Ecto neural progenitor cell (in vitro differentiated cells): ENCODE measurements around the gene VILL.

Experiments used
- DNase-seq: peaks from one replicate; pipeline ENCODE4 v3.0.0-alpha.2; 2018; ENCODE audit warnings: low spot score

The VILL gene

GRCh38 chr3:38017445-38018295, 27.1 kb downstream of the VILL start:
- no peak for DNase-seq

GRCh38 chr3:38018296-38019266, 28.0 kb downstream of the VILL start:
- DNase-seq = no peak

- DNase-seq = no peak
Measured at GRCh38 chr3:38019658-38020341, 29.2 kb downstream of the VILL start.

- DNase-seq = no peak
Measured at GRCh38 chr3:38020342-38020726, 29.7 kb downstream of the VILL start.

- no peak for DNase-seq
Measured at GRCh38 chr3:38021196-38021595, 30.6 kb downstream of the VILL start.

GRCh38 chr3:38022301-38022700, 31.7 kb downstream of the VILL start:
- DNase-seq = no peak

- DNase-seq = peak; percentile 21
Measured at GRCh38 chr3:38022896-38023709, 32.5 kb downstream of the VILL start.

- peak; percentile 29 for DNase-seq
Measured at GRCh38 chr3:38026856-38027255, 36.3 kb downstream of the VILL start.

- peak; percentile 44 for DNase-seq
Measured at GRCh38 chr3:38027466-38028465, 37.2 kb downstream of the VILL start.

- no peak for DNase-seq
Measured at GRCh38 chr3:38028621-38029361, 38.2 kb downstream of the VILL start.

- DNase-seq = peak; percentile 89
Measured at GRCh38 chr3:38029400-38030125, 39.0 kb downstream of the VILL start, which contains the start of gene PLCD1. Gene PLCD1 (minus strand): TSS chr3:38029642. CDS start chr3:38029539, 103 bp downstream.

- no peak for DNase-seq
Measured at GRCh38 chr3:38030126-38031021, 39.8 kb downstream of the VILL start.

GRCh38 chr3:38031022-38031994, 40.7 kb downstream of the VILL start:
- peak; percentile 34 for DNase-seq

GRCh38 chr3:38032328-38032865, 41.8 kb downstream of the VILL start:
- DNase-seq = peak; percentile 37

GRCh38 chr3:38033586-38033985, 43.0 kb downstream of the VILL start:
- DNase-seq = peak; percentile 20

- peak; percentile 20 for DNase-seq
Measured at GRCh38 chr3:38034335-38034734, 43.7 kb downstream of the VILL start.
